Measurements from ENCODE around the gene PLCG2. TPM values are rescaled to one million over a fixed set of nuclear protein-coding genes. Genes with fewer than 3 reads are reported as not detected.
A peak's percentile ranks its signal among the peaks of the same experiment; 100 is the strongest.

PLCG2 gene
- total RNA-seq, 4 donors from 2014 or later = 30.5 to 243 (median 56.2) TPM

DNA sequence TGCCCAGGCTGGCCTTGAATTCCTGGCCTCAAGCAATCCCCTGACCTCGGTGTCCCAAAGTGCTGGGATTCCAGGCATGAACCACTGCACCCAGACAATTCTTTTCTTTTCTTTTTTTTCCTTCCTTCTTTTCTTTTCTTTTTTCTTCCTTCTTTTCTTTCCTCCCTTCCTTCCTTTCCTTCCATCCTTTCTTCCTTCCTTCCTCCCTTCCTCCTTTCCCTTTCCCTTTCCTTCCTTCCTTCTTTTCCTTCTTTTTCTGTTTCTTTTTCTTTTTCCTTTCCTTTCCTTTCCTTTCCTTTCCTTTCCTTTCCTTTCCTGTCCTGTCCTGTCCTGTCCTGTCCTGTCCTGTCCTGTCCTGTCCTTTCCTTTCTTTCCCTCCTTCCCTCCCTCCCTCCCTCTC, 44.6 kb downstream of the PLCG2 start:
- no peaks in the 10 kb centered on the region for H3K36me3 ChIP-seq
- H3K4me3 ChIP-seq = no peak overlapping the region
- H3K27ac ChIP-seq = peak overlapping the region in 3 of 4 donors; percentile 47 to 83 (median 59)
- H3K4me1 ChIP-seq = peaks cover 0 to 31% (median 6%) of the 10 kb centered on the region in 4 donors
- TF ChIP-seq, protein P1, sequence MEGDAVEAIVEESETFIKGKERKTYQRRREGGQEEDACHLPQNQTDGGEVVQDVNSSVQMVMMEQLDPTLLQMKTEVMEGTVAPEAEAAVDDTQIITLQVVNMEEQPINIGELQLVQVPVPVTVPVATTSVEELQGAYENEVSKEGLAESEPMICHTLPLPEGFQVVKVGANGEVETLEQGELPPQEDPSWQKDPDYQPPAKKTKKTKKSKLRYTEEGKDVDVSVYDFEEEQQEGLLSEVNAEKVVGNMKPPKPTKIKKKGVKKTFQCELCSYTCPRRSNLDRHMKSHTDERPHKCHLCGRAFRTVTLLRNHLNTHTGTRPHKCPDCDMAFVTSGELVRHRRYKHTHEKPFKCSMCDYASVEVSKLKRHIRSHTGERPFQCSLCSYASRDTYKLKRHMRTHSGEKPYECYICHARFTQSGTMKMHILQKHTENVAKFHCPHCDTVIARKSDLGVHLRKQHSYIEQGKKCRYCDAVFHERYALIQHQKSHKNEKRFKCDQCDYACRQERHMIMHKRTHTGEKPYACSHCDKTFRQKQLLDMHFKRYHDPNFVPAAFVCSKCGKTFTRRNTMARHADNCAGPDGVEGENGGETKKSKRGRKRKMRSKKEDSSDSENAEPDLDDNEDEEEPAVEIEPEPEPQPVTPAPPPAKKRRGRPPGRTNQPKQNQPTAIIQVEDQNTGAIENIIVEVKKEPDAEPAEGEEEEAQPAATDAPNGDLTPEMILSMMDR (IDR thresholded peaks at IDR 0.05) = no peak
- no peak for TF ChIP-seq POLR2A (IDR thresholded peaks at IDR 0.05)
- no peaks in the 10 kb centered on the region for H3K27me3 ChIP-seq
- H3K9me3 ChIP-seq = no peaks in the 10 kb centered on the region
- DNase-seq = no peak

DNA sequence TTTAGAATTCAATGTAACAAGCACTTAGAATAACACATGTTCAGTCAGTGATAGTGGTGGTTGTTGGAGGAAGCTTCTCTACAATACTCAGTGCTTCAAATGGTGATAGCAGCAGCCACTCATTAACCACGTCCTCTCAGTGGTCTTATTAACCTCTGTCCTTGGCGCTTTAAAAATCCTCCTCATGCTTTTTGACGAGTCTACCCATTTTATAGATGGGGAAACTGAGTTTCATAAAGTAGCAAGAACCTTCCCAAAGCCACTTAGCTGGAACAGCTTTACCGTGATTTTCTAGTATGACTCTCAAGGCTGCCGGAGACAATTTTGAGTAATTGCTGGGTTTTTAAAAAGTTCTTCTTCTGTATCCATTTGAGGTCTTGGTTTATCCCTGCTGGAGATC, 47.4 kb downstream of the PLCG2 start:
- TF ChIP-seq, protein P1 (IDR thresholded peaks at IDR 0.05) = no peak
- TF ChIP-seq POLR2A (IDR thresholded peaks at IDR 0.05) = no peak
- no peaks in the 10 kb centered on the region for H3K9me3 ChIP-seq
- no peaks in the 10 kb centered on the region for H3K27me3 ChIP-seq
- H3K27ac ChIP-seq = peak overlapping the region in 1 of 4 donors; percentile 83
- H3K4me1 ChIP-seq = peaks cover 0 to 18% (median 0%) of the 10 kb centered on the region in 4 donors
- H3K36me3 ChIP-seq = no peaks in the 10 kb centered on the region
- DNase-seq = no peak
- no peak overlapping the region for H3K4me3 ChIP-seq

DNA sequence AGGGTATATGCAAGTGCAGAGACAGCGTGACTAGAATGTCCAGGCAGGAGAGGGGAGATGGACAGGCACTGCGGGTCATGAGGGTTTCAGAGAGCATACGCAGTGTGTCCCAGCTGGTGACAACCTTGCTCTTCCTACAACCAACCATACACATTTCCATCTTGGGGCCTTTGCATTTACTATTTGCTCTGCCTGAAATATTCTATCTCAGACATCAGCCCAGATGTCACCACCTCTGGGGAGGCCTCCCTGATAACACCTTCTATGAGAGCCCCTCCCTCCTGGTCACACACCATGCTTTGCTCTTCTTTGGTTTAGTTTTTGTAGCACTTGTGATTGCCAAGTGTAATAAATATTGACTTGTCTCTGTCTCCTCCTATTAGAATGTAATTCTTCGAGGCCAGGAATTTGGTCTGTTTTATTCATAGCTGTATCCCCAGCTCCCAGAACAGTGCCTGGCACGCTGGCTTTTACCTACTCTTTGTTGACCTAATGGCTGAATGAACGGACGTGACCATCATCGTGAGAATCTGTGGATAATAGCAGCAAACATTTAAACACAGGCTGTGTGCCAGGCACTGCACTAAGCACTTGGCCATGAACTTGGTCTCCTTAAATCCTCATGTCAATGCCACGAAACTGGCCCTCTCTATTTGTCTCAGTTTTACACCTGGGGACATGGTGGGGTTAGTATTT, 51.9 kb downstream of the PLCG2 start:
- no peaks in the 10 kb centered on the region for H3K9me3 ChIP-seq
- DNase-seq = no peak
- H3K4me1 ChIP-seq = peaks cover 0 to 41% (median 10%) of the 10 kb centered on the region in 4 donors
- H3K36me3 ChIP-seq = no peaks in the 10 kb centered on the region
- H3K27me3 ChIP-seq = no peaks in the 10 kb centered on the region
- H3K27ac ChIP-seq = peak overlapping the region; percentile 13 to 83 (median 46)
- peak overlapping the region in 1 of 4 donors; percentile 12 for H3K4me3 ChIP-seq
- TF ChIP-seq, protein P1 (IDR thresholded peaks at IDR 0.05) = no peak
- no peak for TF ChIP-seq POLR2A (IDR thresholded peaks at IDR 0.05)

DNA sequence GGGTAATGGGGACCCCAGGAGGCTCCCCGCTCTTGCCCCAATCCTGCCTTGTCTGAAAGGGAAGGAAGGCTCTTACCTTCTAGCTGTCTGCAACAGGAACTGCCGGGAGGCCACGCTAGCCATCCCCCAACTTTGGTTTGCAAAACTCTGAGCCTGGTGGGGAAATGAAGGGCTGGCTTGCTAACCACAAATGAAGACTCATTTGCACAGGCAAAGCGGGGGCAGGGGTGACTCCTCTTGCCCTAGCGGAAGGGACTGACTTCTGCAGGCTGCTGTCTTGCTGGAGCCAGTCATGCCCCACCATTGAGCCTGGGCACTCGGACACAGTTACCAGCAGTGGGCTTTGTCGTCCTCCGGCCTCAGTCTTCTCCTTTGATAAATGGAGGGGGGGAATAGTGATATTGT, 52.6 kb downstream of the PLCG2 start:
- TF ChIP-seq, protein P1 (IDR thresholded peaks at IDR 0.05) = peak in 1 of 6 experiments; percentile 22
- TF ChIP-seq POLR2A (IDR thresholded peaks at IDR 0.05) = no peak
- H3K4me1 ChIP-seq = peaks cover 0 to 37% (median 13%) of the 10 kb centered on the region in 4 donors
- no peaks in the 10 kb centered on the region for H3K36me3 ChIP-seq
- H3K4me3 ChIP-seq = peak overlapping the region in 1 of 4 donors; percentile 12
- H3K27me3 ChIP-seq = no peaks in the 10 kb centered on the region
- no peaks in the 10 kb centered on the region for H3K9me3 ChIP-seq
- DNase-seq = peak in 2 of 3 donors; percentile 90 to 91
- H3K27ac ChIP-seq = peak overlapping the region; percentile 13 to 83 (median 46)

DNA sequence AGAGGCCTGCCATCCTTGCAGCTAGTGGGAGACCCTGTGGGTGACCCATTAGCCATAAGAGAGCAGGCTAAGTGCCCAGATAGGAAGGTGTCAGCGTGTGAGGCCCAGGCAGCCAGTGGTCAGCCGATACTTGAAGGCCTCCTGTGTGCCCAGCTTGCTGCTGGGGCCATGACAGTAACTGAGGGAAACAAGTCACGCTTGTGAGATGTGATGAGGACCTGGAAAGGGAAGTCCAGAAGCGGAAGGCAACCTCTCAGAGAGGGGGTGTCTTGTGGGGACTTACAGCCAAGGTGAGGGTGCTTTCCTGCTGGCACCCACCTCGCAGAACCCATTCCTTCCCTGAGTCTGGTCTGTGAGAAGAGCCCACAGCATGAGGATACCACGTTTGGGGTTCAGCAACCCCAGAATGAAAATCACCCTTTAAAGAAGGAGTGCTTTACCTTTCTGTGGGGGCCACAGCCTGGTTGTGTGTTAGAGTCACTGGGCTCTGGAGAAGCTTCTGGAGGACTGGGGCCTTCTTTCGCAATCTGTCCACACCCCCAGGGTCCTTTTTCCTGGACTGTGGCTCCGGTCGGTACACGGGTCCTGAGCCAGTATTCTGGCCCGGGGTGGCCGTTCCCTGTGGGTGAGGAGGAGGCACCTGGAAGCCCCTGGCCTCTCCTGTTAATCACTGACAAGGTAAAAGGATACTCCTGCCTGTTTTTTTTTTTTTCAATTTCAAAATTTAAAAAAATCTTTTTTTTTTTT, 53.9 kb downstream of the PLCG2 start:
- H3K9me3 ChIP-seq = no peaks in the 10 kb centered on the region
- no peak overlapping the region for H3K4me3 ChIP-seq
- peak overlapping the region in 1 of 4 donors; percentile 83 for H3K27ac ChIP-seq
- TF ChIP-seq, protein P1 (IDR thresholded peaks at IDR 0.05) = no peak
- no peak for DNase-seq
- H3K27me3 ChIP-seq = no peaks in the 10 kb centered on the region
- H3K4me1 ChIP-seq = peaks cover 0 to 36% (median 15%) of the 10 kb centered on the region in 4 donors
- no peaks in the 10 kb centered on the region for H3K36me3 ChIP-seq

Data from Peyer's patch (tissue), 4 donors.